ENCODE data around the gene FAH. TPM values are rescaled to one million over a fixed set of nuclear protein-coding genes. Genes with fewer than 3 reads are reported as not detected.

The FAH gene
- total RNA-seq, 1 donor from 2014 or later = 8.3 TPM

- TF ChIP-seq, protein P1, sequence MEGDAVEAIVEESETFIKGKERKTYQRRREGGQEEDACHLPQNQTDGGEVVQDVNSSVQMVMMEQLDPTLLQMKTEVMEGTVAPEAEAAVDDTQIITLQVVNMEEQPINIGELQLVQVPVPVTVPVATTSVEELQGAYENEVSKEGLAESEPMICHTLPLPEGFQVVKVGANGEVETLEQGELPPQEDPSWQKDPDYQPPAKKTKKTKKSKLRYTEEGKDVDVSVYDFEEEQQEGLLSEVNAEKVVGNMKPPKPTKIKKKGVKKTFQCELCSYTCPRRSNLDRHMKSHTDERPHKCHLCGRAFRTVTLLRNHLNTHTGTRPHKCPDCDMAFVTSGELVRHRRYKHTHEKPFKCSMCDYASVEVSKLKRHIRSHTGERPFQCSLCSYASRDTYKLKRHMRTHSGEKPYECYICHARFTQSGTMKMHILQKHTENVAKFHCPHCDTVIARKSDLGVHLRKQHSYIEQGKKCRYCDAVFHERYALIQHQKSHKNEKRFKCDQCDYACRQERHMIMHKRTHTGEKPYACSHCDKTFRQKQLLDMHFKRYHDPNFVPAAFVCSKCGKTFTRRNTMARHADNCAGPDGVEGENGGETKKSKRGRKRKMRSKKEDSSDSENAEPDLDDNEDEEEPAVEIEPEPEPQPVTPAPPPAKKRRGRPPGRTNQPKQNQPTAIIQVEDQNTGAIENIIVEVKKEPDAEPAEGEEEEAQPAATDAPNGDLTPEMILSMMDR (IDR thresholded peaks at IDR 0.05) = no peak
- TF ChIP-seq EZH2 (IDR thresholded peaks at IDR 0.05) = no peak
- no peak for TF ChIP-seq EZH2phosphoT487 (IDR thresholded peaks at IDR 0.05)
- no peaks in the 10 kb centered on the region for H3K9me3 Mint-ChIP-seq
- H3K27ac ChIP-seq = no peak overlapping the region
- H3F3A ChIP-seq (ENCODE audit: low read depth) = no peaks in the 10 kb centered on the region
- H3K27me3 ChIP-seq = peaks cover 4% of the 10 kb centered on the region
- no peaks in the 10 kb centered on the region for H3K79me2 ChIP-seq (ENCODE audit: low read depth)
- no peak overlapping the region for H3K4me2 ChIP-seq
- peaks cover 2% of the 10 kb centered on the region for H3K4me1 Mint-ChIP-seq
- no peak overlapping the region for H3K27ac Mint-ChIP-seq
- DNase-seq (ENCODE audit: low spot score) = no peak
- H4K20me1 ChIP-seq (ENCODE audit: low read depth) = no peaks in the 10 kb centered on the region
- no peak overlapping the region for H3K4me3 Mint-ChIP-seq
- peaks cover 5% of the 10 kb centered on the region for H3K27me3 Mint-ChIP-seq (ENCODE audit: insufficient read depth, low read depth)
- no peaks in the 10 kb centered on the region for H3K9me3 ChIP-seq (ENCODE audit: low read depth)
- no peaks in the 10 kb centered on the region for H3K36me3 ChIP-seq
- no peak overlapping the region for H3K4me3 ChIP-seq
- H3K36me3 Mint-ChIP-seq = no peaks in the 10 kb centered on the region
- H2AFZ ChIP-seq (replicated peaks) = no peak overlapping the region
- no peak overlapping the region for H3K9ac ChIP-seq
- H3K4me1 ChIP-seq = no peaks in the 10 kb centered on the region
Measured at GRCh38 chr15:80202016-80202315, 49.2 kb downstream of the FAH start.

GRCh38 chr15:80202641-80203360, 50.0 kb downstream of the FAH start:
- no peaks in the 10 kb centered on the region for H3K36me3 ChIP-seq
- H2AFZ ChIP-seq (replicated peaks) = no peak overlapping the region
- no peak overlapping the region for H3K4me3 ChIP-seq
- Mint-ChIP-seq H3K36me3 (no peaks in the 10 kb centered on the region), H3K27me3 (ENCODE audit: insufficient read depth, low read depth) (peaks cover 5% of the 10 kb centered on the region), H3K4me1 (peaks cover 3% of the 10 kb centered on the region), H3K27ac (no peak overlapping the region), H3K9me3 (no peaks in the 10 kb centered on the region), H3K4me3 (no peak overlapping the region)
- no peak for DNase-seq (ENCODE audit: low spot score)
- no peak overlapping the region for H3K27ac ChIP-seq
- H3K27me3 ChIP-seq = peaks cover 4% of the 10 kb centered on the region
- H3K4me1 ChIP-seq = peaks cover 4% of the 10 kb centered on the region
- H4K20me1 ChIP-seq (ENCODE audit: low read depth) = no peaks in the 10 kb centered on the region
- no peak overlapping the region for H3K4me2 ChIP-seq
- H3F3A ChIP-seq (ENCODE audit: low read depth) = no peaks in the 10 kb centered on the region
- no peaks in the 10 kb centered on the region for H3K79me2 ChIP-seq (ENCODE audit: low read depth)
- H3K9ac ChIP-seq = no peak overlapping the region
- H3K9me3 ChIP-seq (ENCODE audit: low read depth) = no peaks in the 10 kb centered on the region
- TF ChIP-seq EZH2phosphoT487 (IDR thresholded peaks at IDR 0.05) = no peak
- TF ChIP-seq, protein P1 (IDR thresholded peaks at IDR 0.05) = no peak

GRCh38 chr15:80203361-80203885, 50.6 kb downstream of the FAH start:
- no peaks in the 10 kb centered on the region for H3K79me2 ChIP-seq (ENCODE audit: low read depth)
- H3F3A ChIP-seq (ENCODE audit: low read depth) = no peaks in the 10 kb centered on the region
- no peaks in the 10 kb centered on the region for H3K9me3 ChIP-seq (ENCODE audit: low read depth)
- no peak overlapping the region for H3K27ac ChIP-seq
- Mint-ChIP-seq H3K36me3 (no peaks in the 10 kb centered on the region), H3K4me3 (no peak overlapping the region), H3K27ac (peak overlapping the region; percentile 7), H3K4me1 (peaks cover 6% of the 10 kb centered on the region), H3K9me3 (no peaks in the 10 kb centered on the region), H3K27me3 (ENCODE audit: insufficient read depth, low read depth) (peaks cover 5% of the 10 kb centered on the region)
- DNase-seq (ENCODE audit: low spot score) = no peak
- H3K4me3 ChIP-seq = no peak overlapping the region
- H3K9ac ChIP-seq = no peak overlapping the region
- H4K20me1 ChIP-seq (ENCODE audit: low read depth) = no peaks in the 10 kb centered on the region
- TF ChIP-seq EZH2phosphoT487 (IDR thresholded peaks at IDR 0.05) = no peak
- no peak for TF ChIP-seq EZH2 (IDR thresholded peaks at IDR 0.05)
- TF ChIP-seq, protein P1 (IDR thresholded peaks at IDR 0.05) = no peak
- H3K36me3 ChIP-seq = no peaks in the 10 kb centered on the region
- H3K4me1 ChIP-seq = peaks cover 7% of the 10 kb centered on the region
- H3K27me3 ChIP-seq = peaks cover 4% of the 10 kb centered on the region
- no peak overlapping the region for H3K4me2 ChIP-seq
- H2AFZ ChIP-seq (replicated peaks) = peak overlapping the region; percentile 15
